Measurements from ENCODE around the gene RTP5.
A peak's percentile ranks its signal among the peaks of the same experiment; 100 is the strongest.
"Not testable (repeated sequence)": the region's sequence is repeated elsewhere in the genome, so short reads cannot be mapped to it uniquely, and the experiment has no call there.

Gene RTP5

DNA sequence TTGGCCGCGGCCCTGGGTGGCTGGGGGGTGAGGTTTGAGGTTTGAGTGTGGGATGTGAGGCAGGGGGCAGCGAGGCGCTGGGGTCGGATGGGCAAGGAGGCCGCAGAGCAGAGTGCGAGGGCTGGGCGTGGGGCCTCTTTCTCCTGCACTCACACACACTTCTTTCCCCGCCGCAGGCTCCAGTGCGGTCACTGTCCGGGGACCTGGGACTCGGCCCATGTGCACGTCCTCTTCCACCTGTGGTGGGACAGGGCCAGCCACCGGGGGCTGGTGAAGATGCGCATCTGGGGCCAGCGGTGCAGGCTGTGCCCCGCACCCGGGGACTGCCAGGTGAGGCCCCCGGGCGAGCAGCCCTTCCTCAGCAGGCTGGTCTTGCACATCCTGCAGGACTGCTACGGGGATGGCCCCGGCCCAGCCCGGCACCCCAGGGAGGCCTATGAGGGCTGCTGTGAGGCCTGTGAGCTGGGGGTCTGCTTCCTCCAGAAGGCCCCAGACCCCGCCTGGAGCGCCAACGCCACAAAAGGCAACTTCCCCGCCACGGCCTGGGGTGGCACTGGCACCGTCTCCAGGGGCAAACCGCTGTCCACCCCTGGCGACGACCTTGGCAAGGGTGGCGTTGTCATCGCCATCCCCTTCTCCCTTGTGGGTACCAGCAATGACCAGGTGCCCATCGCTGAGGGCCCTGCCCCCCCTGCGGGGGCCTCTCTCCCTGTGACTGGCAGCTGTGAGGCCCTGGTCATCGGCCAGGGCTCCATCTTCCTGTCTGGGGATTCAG is 2.2 kb downstream of the RTP5 start:
- no peak for DNase-seq

DNA sequence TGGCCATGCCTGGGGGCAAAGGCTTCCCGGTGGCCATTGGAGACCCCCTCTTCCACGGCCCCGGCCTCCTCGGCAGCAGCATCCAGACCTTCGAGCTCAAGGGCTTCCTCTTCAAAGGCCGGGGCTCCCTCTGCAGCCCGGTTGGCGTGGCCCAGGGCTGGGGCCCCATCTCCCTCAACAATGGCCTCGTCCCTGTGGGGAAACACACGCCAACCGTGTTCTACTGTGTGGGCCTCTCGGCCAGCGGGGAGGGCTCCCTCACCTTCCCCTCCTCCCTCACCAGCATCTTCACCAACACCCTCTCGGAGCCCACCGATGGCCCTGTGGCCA is 2.7 kb downstream of the RTP5 start:
- no peak for DNase-seq

DNA sequence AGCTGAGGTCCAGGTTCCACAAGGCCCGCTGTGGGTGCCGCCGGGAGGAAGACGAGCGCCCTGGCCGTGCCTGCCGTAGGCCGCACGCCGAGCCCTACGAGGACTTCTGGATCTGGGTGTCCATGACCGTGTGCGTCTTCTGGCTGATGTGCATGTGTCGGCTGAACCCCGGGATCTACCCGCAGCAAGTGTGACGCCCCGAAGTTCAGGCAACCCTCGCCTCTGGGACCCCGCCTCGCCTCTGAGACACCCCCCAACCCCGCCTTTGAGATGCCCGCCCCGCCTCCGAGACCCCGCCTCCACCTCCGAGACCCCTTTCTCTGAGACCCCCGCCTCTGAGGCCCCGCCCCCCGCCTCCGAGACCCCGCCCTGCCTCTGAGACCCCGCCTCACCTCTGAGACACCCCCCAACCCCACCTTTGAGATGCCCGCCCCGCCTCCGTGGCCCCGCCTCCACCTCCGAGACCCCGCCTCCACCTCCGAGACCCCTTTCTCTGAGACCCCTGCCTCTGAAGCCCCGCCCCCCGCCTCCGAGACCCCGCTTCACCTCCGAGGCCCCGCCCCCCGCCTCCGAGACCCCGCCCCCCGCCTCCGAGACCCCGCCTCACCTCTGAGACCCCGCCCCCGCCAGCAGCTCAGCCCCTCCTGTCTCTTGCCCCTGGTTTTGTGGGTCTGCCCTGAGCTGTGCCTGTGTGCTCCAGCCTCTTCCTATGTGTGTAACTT is 3.7 kb downstream of the RTP5 start:
- DNase-seq, result no peak

DNA sequence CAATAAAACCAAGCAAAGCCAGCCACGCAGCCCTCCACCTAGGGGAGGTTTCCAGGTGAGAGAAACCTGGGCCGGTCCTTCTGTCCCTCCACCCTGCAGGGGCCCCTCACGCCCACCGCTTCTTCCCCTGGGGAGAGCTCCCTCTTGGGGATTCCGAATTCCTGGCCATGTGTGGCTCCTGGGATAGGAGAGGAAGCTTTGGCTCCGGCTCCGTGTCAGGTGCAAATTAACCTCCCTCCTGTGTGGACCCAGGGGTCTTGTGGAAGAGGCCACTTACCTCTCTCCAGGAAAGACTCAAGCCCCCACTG is 4.2 kb downstream of the RTP5 start:
- no peak for DNase-seq

DNA sequence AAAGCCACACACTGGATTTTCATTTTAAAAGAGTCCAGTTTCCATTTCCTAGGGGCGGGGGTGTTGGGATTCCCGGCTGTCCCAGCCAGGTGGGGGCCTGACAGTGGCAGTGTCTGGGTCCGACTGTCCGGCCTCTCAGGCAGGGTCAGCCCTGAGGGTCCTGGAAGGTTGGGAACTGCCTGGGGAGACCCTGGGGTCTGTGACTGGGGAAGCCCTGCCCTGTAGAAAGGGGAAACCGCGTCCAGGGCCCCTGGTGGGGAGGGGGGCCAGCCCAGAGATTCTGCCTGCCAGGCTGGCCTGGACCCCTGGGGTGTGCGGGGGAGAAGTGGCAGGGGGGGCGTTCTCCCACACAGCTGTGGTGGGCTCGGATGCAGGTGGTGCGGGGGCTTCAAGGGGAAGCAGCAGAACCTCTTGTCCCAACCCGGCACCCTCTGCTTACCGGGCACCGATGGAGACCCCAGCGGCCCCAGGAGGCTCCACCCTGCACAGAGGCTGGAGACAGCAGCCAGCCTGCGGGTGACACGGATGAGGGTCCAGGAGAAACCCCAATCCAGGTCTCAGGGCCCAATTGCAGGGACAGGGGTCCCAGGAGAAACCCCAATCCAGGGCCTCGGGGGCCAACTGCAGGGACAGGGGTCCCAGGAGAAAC is 4.9 kb downstream of the RTP5 start:
- DNase-seq, result no peak

DNA sequence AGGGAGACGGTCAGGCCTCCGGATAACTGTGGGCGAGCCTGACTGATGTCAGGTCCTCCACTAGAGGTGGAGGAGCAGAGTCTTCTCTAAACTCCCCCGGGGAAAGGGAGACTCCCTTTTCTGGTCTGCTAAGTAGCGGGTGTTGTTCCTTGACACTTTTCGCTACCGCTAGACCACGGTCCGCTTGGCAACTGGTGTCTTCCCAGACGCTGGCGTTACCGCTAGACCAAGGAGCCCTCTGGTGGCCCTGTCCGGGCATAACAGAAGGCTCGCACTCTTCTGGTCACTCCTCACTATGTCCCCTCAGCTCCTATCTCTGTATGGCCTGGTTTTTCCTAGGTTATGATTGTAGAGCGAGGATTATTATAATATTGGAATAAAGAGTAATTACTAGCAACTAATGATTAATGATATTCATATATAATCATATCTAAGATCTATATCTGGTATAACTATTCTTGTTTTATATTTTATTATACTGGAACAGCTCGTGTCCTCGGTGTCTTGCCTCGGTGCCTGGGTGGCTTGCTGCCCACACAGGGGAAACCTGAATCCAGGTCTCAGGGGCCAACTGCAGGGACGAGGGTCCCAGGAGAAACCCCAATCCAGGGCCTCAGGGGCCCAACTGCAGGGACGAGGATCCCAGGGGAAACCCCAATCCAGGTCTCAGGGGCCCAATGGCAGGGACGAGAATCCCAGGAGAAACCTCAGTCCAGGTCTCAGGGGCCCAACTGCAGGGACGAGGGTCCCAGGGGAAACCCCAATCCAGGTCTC is 6.4 kb downstream of the RTP5 start:
- DNase-seq, result not testable (repeated sequence)

DNA sequence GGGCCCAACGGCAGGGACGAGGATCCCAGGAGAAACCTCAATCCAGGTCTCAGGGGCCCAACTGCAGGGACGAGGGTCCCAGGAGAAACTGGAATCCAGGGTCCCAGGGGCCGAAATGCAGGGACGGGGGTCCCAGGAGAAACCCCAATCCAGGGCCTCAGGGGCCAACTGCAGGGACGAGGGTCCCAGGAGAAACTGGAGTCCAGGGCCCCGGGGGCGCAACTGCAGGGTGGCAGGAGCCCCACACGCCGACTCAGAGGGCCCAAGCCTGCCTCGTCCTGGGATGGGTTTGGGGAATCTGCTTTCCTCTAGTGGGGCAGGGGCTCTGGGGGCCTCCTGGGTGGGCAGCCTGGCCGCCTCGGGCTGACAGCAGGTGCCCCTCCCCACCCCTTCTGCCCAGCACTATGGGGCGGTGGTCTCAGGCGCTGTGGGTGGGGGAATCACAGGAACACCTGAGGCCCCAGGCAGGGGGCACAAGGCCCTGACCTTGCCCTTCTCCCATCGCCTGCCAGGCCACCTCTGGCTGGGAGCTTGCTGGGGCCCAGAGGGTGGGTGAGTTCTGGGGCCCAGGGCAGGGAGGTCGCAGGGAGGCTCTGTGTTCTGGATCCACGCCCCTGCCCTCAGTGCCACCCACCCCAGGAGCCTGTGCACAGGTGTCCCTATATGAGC is 7.1 kb downstream of the RTP5 start:
- no peak for DNase-seq

DNA sequence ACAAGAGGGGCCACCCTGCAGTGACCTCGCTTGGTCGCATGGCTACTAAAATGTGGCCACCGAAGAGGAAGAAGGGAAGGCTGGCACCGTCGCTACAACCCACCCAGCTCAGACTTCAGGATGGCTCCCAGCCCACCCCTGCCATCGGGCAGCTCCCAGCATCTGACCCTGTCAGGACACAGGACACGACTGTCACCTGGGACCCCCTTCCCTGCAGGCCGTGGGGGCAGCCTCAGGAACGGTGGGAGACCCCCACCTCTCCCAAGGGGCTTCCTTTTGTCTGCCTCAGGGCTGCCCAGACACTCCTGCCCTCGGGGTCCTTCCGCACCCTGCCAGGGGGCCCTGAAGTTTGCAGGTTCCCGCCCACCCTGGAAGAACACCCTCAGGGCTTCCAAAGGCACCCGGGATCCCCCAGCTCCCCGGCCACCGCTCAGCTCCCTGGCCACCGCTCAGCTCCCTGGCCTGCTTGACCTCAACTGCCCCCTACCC is 7.7 kb downstream of the RTP5 start:
- DNase-seq, result no peak

DNA sequence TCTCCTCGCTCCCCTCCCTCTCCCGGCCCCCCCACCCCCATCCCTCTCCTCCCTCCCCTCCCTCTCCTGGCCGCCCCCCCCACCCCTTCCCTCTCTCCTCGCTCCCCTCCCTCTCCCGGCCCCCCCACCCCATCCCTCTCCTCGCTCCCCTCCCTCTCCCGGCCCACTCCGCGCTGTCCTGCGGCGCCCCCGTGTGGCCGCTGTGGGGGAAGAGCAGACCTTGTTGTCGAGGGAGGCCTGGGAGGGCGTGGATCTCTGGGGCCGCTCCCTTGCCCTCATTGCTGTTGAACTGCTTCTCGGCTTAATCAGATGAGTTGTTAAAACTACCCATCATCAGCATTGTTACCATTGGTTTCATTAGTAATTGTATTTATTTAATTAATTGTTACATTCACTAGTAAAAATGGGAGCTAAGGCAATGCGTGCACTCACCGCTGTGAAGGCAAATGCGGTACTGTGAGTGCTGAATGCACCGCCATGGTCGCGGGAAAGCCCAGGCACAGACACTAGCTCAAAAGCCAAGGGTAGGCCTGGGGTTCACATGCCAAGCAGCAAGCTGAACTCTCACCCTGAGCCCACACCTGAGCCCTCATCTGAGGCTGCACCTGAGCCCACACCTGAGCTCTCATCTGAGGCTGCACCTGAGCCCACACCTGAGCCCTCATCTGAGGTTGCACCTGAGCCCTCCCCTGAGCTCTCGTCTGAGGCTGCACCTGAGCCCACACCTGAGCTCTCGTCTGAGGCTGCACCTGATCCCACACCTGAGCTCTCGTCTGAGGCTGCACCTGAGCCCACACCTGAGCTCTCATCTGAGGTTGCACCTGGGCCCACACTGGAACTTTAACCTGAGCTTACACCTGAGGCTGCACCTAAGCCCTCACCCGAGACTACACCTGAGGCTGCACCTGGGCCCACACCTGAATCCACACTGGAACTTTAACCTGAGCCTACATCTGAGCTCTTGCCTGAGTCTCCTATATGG is 8.8 kb downstream of the RTP5 start:
- peak; percentile 74 for DNase-seq

DNA sequence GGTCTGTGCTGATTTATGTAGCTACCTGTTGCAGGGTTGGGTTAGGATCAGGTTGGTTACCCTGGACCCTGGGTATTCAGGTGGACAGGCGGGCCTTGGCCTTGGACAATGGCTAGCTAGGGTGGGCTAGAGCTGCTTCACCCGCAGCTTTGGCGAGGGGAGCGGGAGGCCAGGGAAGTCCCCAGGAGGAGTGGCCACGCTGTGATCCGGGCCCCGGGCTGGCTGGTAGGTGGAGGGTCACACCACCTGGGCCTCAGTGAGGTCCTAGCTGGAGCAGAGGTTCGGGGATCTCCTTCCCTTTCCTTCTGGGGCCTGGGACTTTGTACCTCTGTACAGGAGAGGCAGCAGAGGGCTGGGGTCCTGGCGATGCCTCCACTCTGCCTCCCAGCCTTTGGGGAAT is 9.8 kb downstream of the RTP5 start:
- no peak for DNase-seq

DNA sequence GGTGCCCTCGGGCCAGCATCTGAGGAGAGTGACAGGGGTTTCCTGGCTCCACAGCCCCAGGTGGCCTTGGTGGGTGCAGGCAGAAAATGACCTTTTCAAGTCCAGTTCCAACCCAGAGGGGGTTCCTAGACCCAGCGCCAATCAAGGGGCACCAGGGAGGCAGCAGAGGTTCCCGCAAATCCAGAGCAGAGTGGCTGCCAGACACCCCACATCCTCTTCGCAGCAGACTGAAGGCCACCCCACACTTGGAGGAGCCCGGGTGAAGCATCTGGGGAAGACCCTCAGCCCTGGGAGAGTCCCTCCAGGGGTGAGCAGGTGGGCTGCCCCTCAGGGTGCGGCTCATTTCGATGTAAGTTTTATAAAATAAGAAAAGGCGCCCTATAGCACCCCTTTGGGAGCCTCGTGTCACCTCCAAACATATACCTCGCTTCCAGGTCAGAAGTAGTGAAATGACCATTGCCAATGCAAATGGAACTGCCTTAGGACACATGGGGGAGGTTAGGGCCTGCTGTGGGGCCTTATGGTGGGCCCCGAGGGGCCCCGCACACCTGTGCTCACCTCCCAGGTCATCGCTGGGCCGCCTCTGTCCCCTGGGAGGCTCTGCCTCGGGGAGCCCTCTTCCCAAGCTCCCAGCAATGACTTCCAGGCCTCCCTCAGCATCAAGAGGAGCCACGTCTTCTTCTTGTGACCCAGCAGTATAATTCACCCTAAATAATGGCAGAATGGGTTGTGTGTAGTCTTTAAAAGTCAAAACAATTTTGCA is 11.0 kb downstream of the RTP5 start:
- no peak for DNase-seq

DNA sequence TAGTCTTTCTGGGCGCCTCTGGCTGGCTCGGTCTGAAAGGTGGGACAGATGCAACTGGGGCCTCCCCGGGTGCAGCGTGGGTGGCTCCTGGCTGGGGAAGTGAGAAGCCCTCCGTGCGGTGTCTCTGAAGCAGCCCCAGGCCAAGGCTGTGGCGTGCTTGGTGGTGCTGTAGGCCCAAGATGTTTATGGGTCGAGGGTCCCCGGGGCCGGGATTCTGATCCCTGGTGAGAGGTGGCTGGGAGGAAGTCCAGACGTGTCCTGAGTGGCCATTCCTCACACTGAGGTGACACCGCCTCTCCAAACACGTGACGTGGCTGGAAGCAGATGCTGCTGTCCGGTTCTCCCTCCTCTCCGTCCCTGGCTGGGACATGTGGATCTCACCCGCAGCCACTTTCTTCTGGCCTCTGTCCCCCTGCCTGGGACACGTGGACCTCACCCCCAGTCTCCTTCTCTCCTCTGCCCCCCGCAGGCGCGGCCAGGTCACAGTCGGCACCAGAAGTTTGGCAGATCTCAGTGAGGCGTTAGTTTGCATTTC is 12.6 kb downstream of the RTP5 start:
- no peak for DNase-seq

DNA sequence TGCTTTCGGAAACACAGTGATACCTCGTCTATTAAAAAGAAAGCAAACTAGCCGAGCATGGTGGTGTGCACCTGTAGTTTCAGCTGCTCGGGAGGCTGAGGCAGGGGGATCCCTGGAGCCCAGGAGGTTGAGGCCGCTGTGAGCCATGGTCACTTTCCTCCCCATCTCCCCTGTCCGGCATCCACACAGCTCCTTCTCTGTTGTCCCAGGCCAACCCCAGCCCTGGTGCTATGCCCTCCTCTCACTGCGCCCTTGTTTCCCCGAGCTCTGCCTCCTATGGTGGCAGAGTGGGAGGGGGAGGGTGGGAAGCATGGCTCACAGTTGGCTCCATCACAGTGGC is 15.4 kb downstream of the RTP5 start:
- no peak for DNase-seq

DNA sequence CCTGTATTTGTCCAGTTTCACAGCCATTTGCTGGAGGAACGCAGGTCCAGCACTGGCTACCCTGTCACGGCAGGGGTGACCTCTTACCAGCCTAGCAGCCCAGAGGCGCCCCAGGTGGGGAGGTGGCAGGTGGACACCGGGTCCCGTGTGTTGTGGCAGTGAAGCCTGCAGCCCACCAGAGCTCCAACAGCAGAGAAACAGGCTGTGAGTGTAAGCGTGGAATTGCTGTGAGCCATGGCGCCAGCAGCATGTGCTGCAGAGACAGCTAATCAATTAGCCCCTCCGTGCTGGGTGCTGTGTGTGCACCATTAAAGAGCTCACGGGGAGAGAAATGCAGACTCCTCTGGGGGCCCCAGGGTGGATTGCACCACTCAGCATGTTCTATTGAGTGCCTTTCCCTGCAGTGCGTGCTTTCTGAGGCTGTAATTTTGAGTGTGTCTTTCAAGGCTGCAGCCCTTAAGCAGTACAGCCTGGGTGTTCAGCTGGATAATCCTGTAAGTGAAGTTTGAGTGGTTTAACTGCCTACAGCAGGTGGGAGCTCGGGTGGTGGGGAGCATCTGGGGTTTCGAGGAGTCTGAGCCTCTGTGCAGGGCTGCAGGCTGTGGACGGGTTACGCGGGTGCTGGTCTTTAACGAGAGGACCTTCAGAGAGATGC is 15.9 kb downstream of the RTP5 start:
- DNase-seq, result no peak

DNA sequence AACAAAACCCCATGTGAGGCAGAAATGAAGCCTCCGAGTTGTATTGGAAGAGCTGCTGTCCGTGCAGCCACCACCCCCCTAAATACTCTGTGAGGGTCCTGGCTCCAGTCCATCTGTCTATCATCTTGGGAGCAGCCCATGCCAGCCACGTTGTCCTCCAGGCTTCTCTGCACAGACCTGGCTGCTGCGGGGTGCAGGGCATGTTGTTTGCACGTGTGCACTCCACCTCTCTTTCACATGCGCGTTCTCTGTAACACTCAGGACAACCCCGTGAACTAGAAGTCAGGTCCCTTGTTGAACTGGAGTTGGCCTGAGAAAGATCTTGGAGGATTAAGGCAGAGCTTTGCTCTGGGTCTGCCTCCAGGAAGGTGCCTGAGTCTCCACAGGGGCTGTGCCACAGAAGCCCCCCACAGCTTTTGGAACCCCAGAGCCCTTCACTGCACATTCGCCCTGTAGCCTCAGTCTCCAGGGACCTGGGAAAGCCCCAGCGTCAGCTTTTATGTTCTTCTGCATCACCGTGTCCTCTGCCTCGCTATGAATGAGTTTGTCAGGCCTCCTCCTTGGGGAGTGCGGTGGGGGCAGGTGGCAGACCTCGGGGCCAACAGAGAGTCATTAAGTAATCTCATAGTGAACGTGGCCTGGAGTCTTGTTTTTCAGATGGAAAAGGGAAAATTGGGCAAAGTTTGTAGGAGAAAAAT is 16.6 kb downstream of the RTP5 start:
- DNase-seq, result no peak

DNA sequence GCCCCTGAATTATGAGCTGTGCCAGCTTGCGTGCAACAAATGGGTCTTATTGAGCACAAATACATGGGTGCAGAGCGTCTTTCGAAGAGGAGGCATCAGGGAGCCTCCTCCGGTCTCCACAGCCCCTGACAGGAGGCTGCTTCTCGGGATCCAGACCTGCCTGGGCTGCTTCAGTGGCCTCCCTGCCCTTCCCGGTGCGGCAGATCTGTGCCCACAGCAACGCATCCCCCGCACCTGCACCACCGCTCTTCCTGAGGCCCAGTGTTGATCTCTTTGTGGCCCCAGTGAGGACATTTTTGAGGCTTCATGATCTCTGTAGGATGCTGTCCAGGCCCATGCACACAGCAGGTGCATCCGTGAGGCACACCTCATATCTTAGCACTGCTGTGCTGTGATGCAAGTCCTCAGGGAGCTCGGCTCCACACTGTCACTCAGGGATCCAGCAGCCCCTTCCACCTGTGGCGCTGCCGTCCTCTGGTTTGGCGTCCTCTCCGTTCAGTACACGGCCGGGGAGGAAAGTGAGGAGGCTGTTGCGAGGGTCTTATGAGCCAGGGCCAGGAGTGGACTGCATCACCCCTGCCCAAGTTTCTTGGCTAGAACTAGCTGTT is 17.4 kb downstream of the RTP5 start:
- no peak for DNase-seq

DNA sequence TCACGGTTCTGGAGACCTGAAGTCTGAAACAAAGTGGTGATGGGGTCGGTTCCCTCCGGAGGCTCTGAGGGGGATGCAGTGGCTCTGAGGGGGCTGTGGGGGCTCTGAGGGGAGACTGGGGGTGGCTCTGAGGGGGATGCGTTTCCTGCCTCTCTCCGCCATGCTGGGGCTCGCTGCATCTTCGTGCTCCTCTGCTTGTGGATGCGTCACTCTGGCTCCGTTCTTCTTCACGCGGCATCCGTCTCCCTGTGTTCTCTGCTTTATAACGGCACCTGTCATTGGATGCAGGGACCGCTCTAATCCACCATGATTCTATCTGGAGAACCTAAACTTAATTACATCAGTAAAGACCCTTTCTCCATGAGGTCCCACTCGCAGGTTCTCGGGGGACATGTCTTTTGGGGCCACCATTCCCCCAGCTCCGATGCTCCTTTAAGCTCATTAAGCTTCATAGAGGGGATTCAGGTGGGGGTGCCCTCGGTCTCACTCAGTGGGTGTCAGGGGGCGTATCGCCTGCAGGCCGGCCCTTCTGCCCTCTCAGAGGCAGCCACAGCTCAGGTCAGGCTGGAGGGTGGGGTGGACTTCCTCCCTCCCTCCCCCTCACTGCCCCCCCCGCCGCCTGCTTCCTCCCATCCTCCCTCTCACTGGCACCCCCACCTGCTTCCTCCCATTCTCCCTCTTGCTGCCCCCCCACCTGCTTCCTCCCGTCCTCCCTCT is 18.4 kb downstream of the RTP5 start:
- no peak for DNase-seq

DNA sequence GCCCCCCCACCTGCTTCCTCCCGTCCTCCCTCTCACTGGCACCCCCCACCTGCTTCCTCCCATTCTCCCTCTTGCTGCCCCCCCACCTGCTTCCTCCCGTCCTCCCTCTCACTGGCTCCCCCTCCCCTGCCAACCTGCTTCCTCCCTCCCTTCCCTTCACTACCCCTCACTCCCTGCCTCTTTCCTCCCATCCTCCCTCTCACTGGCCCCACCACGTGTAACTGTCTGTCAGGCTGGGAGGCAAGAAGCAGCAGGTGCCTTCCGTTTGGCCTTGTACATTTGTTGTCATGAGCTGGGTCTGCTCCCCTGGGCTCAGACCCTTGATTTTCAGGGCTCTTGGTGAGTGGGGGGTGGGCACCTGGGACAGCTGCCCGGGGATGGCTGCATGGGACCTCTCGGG is 19.1 kb downstream of the RTP5 start:
- DNase-seq, result no peak

Data from fibroblast of skin of right biceps (primary cell).